Activated T-helper 17 cell treated with anti-CD3 and anti-CD28 coated beads, Interleukin-2, amount 50 U/mL, for 72 hours (primary cell): ENCODE data around the gene GALC. TPM values are rescaled to one million over a fixed set of nuclear protein-coding genes. Genes with fewer than 3 reads are reported as not detected.

Source experiments
- ATAC-seq: fragments of 150-1000 bp; cut with Tn5 transposase; replicated peaks from 2 replicates; pipeline ENCODE4 v1.10.0; 2021; ENCODE audit warnings: mild to moderate bottlenecking, moderate library complexity
- H3K27ac Mint-ChIP-seq: one replicate; pipeline ENCODE4 v1.8.0; 2022; ENCODE audit warnings: mixed read lengths
- H3K27me3 Mint-ChIP-seq: one replicate; pipeline ENCODE4 v1.8.0; 2022; ENCODE audit warnings: mixed read lengths
- H3K36me3 Mint-ChIP-seq: one replicate; pipeline ENCODE4 v1.8.0; 2022; ENCODE audit warnings: low read depth, mild to moderate bottlenecking, mixed read lengths
- H3K4me1 Mint-ChIP-seq: one replicate; pipeline ENCODE4 v1.8.0; 2022; ENCODE audit warnings: mixed read lengths
- H3K4me3 Mint-ChIP-seq: one replicate; pipeline ENCODE4 v1.8.0; 2022; ENCODE audit warnings: mild to moderate bottlenecking, mixed read lengths
- H3K9me3 Mint-ChIP-seq: one replicate; pipeline ENCODE4 v1.8.0; 2022; ENCODE audit warnings: mixed read lengths
- total RNA-seq, 2 donors: library from RNA; stranded (reverse); gene quantifications; one replicate each; pipeline ENCODE4 v1.2.3, GENCODE V29; 2022

Gene GALC
- total RNA-seq, 2 donors from 2014 or later = 17.7 to 32.4 TPM

- peaks cover 8% of the 10 kb centered on the region for H3K27me3 Mint-ChIP-seq
These were observed 94.7 kb downstream of the GALC start for GRCh38 chr14:87898301-87898700.

GRCh38 chr14:87896393-87897380, 96.3 kb downstream of the GALC start:
- no peak for ATAC-seq
- no peaks in the 10 kb centered on the region for H3K9me3 Mint-ChIP-seq
- H3K27me3 Mint-ChIP-seq = peaks cover 8% of the 10 kb centered on the region
- no peak overlapping the region for H3K4me3 Mint-ChIP-seq
- no peaks in the 10 kb centered on the region for H3K4me1 Mint-ChIP-seq
- no peaks in the 10 kb centered on the region for H3K36me3 Mint-ChIP-seq
- no peak overlapping the region for H3K27ac Mint-ChIP-seq

More at GRCh38 chr14:87898301-87898700, 94.7 kb downstream of the GALC start:
- no peak overlapping the region for H3K4me3 Mint-ChIP-seq
- no peaks in the 10 kb centered on the region for H3K36me3 Mint-ChIP-seq
- H3K4me1 Mint-ChIP-seq = no peaks in the 10 kb centered on the region
- ATAC-seq = no peak
- no peak overlapping the region for H3K27ac Mint-ChIP-seq
- H3K9me3 Mint-ChIP-seq = no peaks in the 10 kb centered on the region

GRCh38 chr14:87894920-87895319, 98.1 kb downstream of the GALC start:
- no peaks in the 10 kb centered on the region for H3K4me1 Mint-ChIP-seq
- peaks cover 8% of the 10 kb centered on the region for H3K27me3 Mint-ChIP-seq
- no peak overlapping the region for H3K27ac Mint-ChIP-seq
- no peak overlapping the region for H3K4me3 Mint-ChIP-seq
- no peak for ATAC-seq
- H3K9me3 Mint-ChIP-seq = no peaks in the 10 kb centered on the region
- H3K36me3 Mint-ChIP-seq = no peaks in the 10 kb centered on the region

GRCh38 chr14:87892763-87893162, 100.2 kb downstream of the GALC start:
- H3K36me3 Mint-ChIP-seq = no peaks in the 10 kb centered on the region
- peaks cover 11% of the 10 kb centered on the region for H3K27me3 Mint-ChIP-seq
- ATAC-seq = no peak

GRCh38 chr14:87888136-87888999, 104.6 kb downstream of the GALC start:
- H3K36me3 Mint-ChIP-seq = no peaks in the 10 kb centered on the region
- ATAC-seq = no peak
- no peak overlapping the region for H3K27ac Mint-ChIP-seq
- no peaks in the 10 kb centered on the region for H3K9me3 Mint-ChIP-seq
- H3K4me1 Mint-ChIP-seq = no peaks in the 10 kb centered on the region
- no peak overlapping the region for H3K4me3 Mint-ChIP-seq
- peaks cover 15% of the 10 kb centered on the region for H3K27me3 Mint-ChIP-seq

More at GRCh38 chr14:87892763-87893162, 100.2 kb downstream of the GALC start:
- Mint-ChIP-seq H3K4me1 (no peaks in the 10 kb centered on the region), H3K9me3 (no peaks in the 10 kb centered on the region), H3K4me3 (no peak overlapping the region), H3K27ac (no peak overlapping the region)

GRCh38 chr14:87883750-87884149, 109.2 kb downstream of the GALC start:
- no peaks in the 10 kb centered on the region for H3K4me1 Mint-ChIP-seq
- peaks cover 22% of the 10 kb centered on the region for H3K27me3 Mint-ChIP-seq
- H3K9me3 Mint-ChIP-seq = no peaks in the 10 kb centered on the region
- H3K4me3 Mint-ChIP-seq = no peak overlapping the region
- H3K27ac Mint-ChIP-seq = no peak overlapping the region
- no peaks in the 10 kb centered on the region for H3K36me3 Mint-ChIP-seq
- no peak for ATAC-seq

Other genes starting within 250 kb of the GALC start
- gene GPR65, start 12.0 kb upstream of the GALC start, total RNA-seq = 10 to 100 TPM; 15.0 to 33.9 TPM